ENCODE data around the gene GLT8D2. TPM values are rescaled to one million over a fixed set of nuclear protein-coding genes. Genes with fewer than 3 reads are reported as not detected.

GLT8D2 gene
- polyA plus RNA-seq, 1 experiment = 119 TPM

GRCh38 chr12:103948746-103949406 lies 101.1 kb downstream of the GLT8D2 start:
- no peak for TF ChIP-seq CTCF (IDR thresholded peaks at IDR 0.05; ENCODE audit: low read depth, low read length)
- no peak for DNase-seq (ENCODE audit: low read depth, low spot score)
- no peak overlapping the region for H3K4me3 ChIP-seq (ENCODE audit: low read depth, low read length)
- CTCF ChIA-PET = interaction anchor here (0.6 kb wide), 1 partner anchor 12 kb away, joined by 3 read pairs; no protein-coding TSS in a partner anchor
- H3K9me3 ChIP-seq (ENCODE audit: control insufficient read depth, insufficient read depth, low read length) = no peaks in the 10 kb centered on the region
- no peak overlapping the region for H3K27ac ChIP-seq (ENCODE audit: low read depth, low read length)
- no peaks in the 10 kb centered on the region for H3K27me3 ChIP-seq (ENCODE audit: control insufficient read depth, insufficient read depth, low read length)
- POLR2A ChIA-PET = interaction anchor here (0.9 to 2.1 kb wide), 2 partner anchors 9 to 19 kb away, joined by 6 to 7 read pairs; partner anchors contain the start of gene HSP90B1

- Histone ChIP-seq H3K27me3 (ENCODE audit: control insufficient read depth, insufficient read depth, low read length) (no peaks in the 10 kb centered on the region), H3K9me3 (ENCODE audit: control insufficient read depth, insufficient read depth, low read length) (no peaks in the 10 kb centered on the region), H3K4me3 (ENCODE audit: low read depth, low read length) (no peak overlapping the region), H3K27ac (ENCODE audit: low read depth, low read length) (no peak overlapping the region)
- POLR2A ChIA-PET = no interaction called here
- CTCF ChIA-PET = no interaction called here
- DNase-seq (ENCODE audit: low read depth, low spot score) = no peak
- TF ChIP-seq CTCF (IDR thresholded peaks at IDR 0.05; ENCODE audit: low read depth, low read length) = no peak
These were observed 102.0 kb downstream of the GLT8D2 start for GRCh38 chr12:103947871-103948555.

- POLR2A ChIA-PET = interaction anchor here (1.0 kb wide), 1 partner anchor 15 kb away, joined by 4 read pairs; the partner anchor contains the start of gene HSP90B1
- TF ChIP-seq CTCF (IDR thresholded peaks at IDR 0.05; ENCODE audit: low read depth, low read length) = no peak
- H3K27ac ChIP-seq (ENCODE audit: low read depth, low read length) = no peak overlapping the region
- no peak for DNase-seq (ENCODE audit: low read depth, low spot score)
- H3K4me3 ChIP-seq (ENCODE audit: low read depth, low read length) = no peak overlapping the region
- no peaks in the 10 kb centered on the region for H3K27me3 ChIP-seq (ENCODE audit: control insufficient read depth, insufficient read depth, low read length)
- CTCF ChIA-PET = interaction anchor here (0.5 kb wide), 1 partner anchor 75 kb away, joined by 4 read pairs; no protein-coding TSS in a partner anchor
- H3K9me3 ChIP-seq (ENCODE audit: control insufficient read depth, insufficient read depth, low read length) = no peaks in the 10 kb centered on the region
These were observed 105.0 kb downstream of the GLT8D2 start for GRCh38 chr12:103944964-103945363.

Other genes with a start within 250 kb of the GLT8D2 start
- gene NT5DC3, start 209.0 kb downstream of the GLT8D2 start, polyA plus RNA-seq (2011; rRNA removed) = 2.8 and 3.4 TPM in 2 replicates
- gene HSP90B1, start 119.8 kb downstream of the GLT8D2 start, polyA plus RNA-seq (2011; rRNA removed) = 600 and 848 TPM in 2 replicates
- 20.4 and 28.4 TPM in 2 replicates for gene TDG, start 84.3 kb downstream of the GLT8D2 start, polyA plus RNA-seq (2011; rRNA removed)
- 20.8 and 31.4 TPM in 2 replicates for gene HCFC2, start 14.3 kb upstream of the GLT8D2 start, polyA plus RNA-seq (2011; rRNA removed)
- 34.2 and 57.9 TPM in 2 replicates for gene NFYB, start 88.0 kb upstream of the GLT8D2 start, polyA plus RNA-seq (2011; rRNA removed)
- gene TXNRD1, start 165.6 kb upstream of the GLT8D2 start, polyA plus RNA-seq (2011; rRNA removed) = 673 and 740 TPM in 2 replicates